SKM-1 (cell line): ENCODE data around the gene TLCD1.
"Not testable (repeated sequence)": the region's sequence is repeated elsewhere in the genome, so short reads cannot be mapped to it uniquely, and the experiment has no call there.

Experiments
- DNase-seq: peaks from one replicate; lab custom pipeline; 2025; ENCODE audit not compliant: unreplicated experiment; lab: John Stamatoyannopoulos, UW

TLCD1 gene

GRCh38 chr17:28747051-28747691 lies 21.1 kb upstream of the TLCD1 start:
- no peak for DNase-seq

GRCh38 chr17:28746611-28747050 lies 20.6 kb upstream of the TLCD1 start:
- DNase-seq = no peak

DNA sequence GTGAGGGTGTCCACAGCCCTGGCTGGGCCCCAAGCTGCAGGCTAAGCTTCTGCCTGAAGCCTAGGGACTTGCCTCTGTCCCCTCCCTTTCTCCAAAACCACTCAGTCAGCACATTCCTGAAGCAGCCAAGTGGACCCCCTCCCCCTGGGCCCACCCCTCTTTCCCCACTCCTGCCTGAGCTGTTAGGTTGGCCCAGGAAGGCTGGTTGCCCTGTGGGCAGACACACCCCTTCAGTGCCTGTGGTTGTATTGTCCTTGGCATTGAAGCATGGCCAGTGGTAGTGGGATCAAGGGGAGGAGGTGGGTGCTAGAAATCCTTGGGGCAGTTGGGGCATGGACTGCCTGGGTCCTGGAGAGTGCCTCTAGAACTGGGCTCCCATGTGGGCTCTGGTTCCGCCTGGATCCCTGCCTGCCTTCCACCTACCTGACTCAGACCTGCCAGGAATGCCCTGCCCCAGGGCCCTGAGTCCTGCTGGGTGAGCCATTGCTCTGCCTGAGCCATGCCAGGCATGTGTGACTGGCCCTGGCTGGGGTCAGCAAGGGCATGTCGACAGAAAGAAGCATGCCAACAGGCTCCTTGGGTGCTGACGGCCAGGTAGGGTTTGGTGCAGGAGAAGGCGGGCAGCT lies 19.9 kb upstream of the TLCD1 start:
- DNase-seq = no peak

DNA sequence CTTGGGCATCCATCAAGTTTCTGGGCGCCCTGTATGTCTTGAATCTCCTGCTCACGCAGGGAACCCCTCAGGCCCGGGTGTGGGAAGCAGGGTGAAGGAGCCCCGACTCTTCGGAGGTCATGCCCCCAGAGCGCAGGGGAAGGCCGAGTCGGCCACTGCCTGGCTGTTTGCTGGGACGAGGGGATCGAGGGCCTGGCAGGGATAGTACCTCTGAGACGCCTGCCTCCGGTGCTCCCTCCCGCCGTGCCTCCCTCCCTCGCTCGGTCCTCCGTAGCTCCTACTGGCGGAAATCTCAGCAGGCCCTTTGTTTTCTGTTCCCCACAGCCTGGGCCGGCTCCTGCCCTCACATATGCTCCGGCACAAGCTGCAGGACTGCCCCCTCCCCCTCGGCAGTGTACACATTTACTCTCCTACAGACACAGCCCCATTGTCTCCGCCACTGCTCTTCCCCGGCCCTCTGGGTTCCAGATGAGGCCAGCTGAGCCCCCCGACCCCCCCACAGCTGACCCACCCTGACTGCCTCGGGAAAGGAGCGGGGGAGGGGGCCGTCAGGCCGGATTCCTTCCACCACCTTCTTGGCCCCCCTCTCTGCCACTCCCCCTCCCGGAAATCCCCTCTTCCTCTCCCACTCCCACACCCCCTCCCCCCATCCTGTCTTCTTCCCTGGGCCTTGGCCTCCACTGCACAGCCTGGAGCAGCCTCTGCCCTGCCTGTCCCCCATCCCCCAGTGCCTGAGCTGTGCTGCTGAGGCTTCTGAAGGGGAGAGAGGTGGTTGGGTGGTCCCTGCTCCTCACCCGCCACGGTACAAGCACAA lies 19.1 kb upstream of the TLCD1 start:
- DNase-seq = no peak

- DNase-seq = no peak
Measured at GRCh38 chr17:28744104-28744971, 18.3 kb upstream of the TLCD1 start.

DNA sequence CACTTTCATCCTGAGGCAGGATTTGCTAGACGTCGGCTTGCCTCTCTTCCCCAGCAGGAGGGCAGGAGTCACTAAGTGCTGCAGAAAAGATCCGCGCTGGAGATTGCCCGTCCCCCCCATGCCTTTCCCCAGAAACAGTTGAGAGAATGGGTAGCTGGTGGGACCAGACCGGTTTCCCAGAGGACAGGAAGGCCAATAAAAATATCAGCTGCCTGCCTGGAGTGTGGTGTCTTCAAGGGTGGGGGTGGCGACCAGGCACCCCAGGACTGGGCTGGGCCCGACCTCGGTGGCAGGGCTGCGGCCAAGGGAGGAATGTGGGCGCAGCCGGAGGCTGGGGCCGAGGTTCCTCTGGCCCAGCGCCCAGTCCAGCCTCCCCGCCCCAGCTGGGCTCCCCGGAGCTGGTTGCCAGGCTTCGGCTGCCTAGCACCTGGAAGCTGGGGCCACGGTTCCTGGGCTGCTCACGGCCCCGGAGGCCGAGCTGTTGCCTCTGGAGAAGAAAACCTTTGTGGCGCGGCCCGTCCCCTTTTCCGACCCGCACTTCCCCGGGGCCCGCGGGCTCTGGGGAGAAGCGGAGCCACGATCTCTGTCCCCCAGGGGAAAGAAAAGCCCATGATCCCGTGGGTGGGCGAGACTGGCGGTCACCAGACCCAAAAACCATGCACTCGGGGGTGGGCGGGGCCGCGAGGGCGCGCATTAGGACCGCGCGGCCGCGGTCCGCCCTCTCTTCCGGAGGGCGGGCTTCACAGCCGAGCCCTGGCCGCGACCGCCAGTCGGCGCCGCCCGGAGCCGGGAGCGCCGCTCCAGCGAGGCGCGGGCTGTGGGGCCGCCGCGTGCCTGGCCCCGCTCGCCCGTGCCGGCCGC lies 17.4 kb upstream of the TLCD1 start, which contains the start of gene TRAF4:
TRAF4 (plus strand) TSS at position 769 of the 861 bp plus-strand sequence. CDS start 102 bp downstream, outside the sequence.
- peak; percentile 60 for DNase-seq

DNA sequence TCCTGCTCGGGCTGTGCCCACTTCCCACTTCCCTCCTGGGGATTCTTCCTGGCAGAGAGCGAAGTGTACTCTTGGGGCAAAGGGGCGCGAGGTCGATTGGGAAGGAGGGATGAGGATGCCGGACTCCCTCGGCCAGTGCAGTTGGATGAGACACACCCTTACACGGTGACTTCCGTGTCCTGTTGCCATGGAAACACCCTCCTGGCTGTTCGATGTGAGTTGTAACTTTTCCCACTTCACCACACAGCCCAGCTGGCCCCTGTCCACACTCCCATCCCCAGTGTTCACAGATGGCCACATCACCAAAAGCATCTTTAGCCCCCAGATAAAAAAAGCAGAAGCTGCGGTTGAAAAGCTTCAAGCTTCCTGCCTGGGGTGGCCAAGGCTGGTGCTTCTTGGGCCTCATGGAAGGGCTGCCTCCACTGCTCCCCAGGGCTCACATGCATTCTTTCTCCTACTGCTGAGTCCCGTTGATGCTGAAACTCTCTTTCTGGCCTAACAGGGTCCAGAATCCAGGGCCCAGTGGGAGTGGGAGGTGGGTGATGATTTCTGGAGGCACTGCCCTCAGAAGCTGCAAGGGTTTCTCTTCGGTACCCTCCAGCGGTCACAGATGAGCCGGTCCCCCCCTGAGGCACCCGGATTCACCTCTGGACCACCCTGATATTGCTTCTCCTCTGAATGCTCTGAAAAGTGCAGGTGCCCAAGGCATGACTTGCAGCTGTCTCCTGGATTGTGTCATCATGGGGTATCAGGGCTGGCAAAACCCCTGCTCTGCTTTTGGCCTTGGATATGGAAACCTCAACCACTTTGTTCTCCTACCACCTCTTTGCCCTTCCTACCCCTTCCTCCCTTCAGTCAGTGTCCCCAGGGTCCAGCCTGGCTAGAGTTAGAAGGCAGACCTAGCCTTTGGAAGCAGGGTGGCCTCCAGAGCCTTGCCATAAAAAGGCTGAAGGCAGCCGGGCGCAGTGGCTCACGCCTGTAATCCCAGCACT lies 15.6 kb upstream of the TLCD1 start:
- DNase-seq = peak; percentile 79

GRCh38 chr17:28740406-28741357 lies 14.6 kb upstream of the TLCD1 start:
- no peak for DNase-seq

DNA sequence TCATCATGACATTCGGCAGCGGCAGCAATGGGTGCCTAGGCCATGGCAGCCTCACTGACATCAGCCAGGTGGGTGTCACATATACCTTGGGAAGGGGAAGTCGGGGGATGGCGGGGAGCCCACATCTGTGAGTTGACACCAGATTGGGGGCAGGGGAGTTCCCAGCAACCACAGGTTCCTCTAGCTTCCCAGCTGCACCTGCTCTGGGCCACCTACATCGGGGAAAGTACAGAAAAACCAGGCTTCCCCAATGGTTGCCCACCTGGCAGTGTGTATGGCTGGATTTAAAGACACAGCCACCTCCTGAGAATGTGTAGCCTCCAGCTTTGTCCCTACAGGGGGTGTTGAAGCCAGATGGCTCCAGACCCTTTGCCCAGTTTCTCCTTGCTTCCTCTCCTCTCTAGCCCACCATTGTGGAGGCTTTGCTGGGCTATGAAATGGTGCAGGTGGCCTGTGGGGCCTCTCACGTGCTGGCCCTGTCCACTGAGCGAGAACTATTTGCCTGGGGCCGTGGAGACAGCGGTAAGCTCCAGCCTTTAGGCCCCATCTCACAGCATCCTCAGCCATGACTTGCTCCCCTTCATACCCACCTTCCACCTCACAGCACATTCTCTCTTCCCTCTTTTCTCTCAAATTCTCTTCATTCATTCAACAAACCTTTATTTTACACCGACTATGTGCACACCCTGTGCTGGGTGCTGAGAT lies 12.8 kb upstream of the TLCD1 start:
- DNase-seq = no peak

DNA sequence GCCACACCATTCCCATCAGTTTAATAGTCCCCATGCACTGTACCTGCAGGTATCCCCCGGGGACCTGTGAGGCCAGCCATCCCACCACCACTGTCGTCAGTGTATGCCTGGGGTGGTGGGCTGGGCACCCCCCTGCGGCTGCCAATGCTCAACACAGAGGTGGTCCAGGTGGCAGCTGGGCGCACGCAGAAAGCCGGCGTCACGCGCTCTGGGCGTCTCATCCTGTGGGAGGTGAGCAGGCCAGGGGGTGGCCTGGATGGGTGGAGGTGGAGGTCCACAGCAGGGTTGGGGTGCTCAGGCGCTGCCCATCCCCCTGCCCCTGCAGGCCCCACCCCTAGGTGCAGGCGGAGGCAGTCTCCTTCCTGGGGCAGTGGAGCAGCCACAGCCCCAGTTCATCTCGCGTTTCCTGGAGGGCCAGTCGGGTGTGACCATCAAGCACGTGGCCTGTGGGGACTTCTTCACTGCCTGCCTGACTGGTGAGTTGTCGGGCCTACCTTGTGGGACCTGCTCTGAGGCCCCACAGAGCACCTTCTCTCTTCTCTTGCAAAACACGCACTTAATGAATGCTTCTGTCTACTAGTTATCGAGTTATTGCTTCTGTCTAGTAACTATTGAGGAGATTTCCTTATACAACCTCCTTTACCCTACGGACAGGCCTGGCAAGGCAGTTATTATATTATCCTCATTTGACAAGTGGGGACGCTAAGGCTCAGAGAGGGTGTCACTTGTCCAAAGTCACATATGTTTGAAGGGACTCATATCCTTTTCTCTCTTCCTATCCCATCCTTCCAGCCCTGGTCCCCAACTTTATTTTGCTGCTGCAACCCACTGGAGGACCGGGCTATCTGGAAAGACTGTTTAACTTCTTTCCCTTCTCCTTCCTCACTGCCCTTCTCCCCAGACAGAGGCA lies 12.0 kb upstream of the TLCD1 start:
- no peak for DNase-seq

- DNase-seq = no peak
Measured at GRCh38 chr17:28737316-28737715, 11.3 kb upstream of the TLCD1 start.

DNA sequence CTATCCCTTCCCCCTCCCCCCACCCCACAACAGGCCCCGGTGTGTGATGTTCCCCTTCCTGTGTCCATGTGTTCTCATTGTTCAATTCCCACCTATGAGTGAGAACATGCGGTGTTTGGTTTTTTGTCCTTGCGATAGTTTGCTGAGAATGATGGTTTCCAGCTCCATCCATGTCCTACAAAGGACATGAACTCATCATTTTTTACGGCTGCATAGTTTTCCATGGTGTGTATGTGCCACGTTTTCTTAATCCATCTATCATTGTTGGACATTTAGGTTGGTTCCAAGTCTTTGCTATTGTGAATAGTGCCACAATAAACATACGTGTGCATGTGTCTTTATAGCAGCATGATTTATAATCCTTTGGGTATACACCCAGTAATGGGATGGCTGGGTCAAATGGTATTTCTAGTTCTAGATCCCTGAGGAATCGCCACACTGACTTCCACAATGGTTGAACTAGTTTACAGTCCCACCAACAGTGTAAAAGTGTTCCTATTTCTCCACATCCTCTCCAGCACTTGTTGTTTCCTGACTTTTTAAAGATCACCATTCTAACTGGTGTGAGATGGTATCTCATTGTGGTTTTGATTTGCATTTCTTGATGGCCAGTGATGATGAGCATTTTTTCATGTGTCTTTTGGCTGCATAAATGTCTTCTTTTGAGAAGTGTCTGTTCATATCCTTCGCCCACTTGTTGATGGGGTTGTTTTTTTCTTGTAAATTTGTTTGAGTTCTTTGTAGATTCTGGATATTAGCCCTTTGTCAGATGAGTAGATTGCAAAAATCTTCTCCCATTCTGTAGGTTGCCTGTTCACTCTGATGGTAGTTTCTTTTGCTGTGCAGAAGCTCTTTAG lies 10.1 kb upstream of the TLCD1 start:
- DNase-seq = not testable (repeated sequence)

- no peak for DNase-seq
Measured at GRCh38 chr17:28735242-28735722, 9.2 kb upstream of the TLCD1 start.

DNA sequence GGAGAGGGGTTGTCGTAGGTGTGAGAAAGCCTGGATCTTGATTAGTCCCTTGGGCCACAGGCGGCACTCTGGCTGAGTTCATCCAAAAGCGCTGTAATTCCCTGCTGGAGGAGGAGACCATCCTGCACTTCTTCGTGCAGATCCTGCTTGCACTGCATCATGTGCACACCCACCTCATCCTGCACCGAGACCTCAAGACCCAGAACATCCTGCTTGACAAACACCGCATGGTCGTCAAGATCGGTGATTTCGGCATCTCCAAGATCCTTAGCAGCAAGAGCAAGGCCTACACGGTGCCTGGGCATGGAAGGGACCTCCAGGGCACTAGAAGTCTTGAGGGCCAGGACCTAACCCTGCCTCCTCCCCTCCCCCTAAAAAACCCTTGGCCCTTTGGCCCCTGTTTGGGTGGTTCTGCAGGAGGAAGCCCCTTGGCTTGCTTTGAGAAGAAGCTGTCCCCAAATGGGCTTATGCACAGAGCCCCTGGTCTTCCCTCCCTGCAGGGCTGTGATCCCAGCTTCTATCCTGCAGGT lies 8.7 kb upstream of the TLCD1 start:
- DNase-seq = no peak

DNA sequence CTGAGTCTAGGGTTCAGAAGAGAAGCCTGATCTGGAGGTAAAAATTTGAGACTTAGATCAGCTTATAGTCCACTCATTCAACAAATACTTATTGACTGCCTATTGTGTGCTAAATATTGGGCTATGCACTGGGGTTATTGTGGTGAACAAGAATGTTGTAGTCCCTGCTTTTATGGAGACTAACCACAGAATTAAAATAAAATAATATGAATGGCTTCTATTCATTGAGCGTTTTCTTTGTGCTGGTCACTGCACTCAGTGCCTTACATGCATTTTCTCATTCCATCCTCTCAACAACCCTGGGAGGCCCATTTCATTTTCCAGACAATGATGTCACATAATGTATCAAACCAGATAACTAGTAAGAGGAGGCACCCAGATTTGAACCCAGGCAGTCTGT lies 7.3 kb upstream of the TLCD1 start:
- DNase-seq = no peak
